Ureter (tissue), 1 donor: ENCODE measurements around the gene DSG3. TPM values are rescaled to one million over a fixed set of nuclear protein-coding genes. Genes with fewer than 3 reads are reported as not detected.

ENCODE experiments used
- total RNA-seq: library from RNA; stranded (reverse); gene quantifications from one replicate; pipeline ENCODE4 v1.2.4, GENCODE V29; 2023
- donor health status: DM: yes; HTN: yes; CAD: no.

DSG3 gene
- total RNA-seq, 1 donor from 2014 or later, result 0.05 TPM

Other genes starting within 250 kb of the DSG3 start
- gene DSG1, start 129.6 kb upstream of the DSG3 start, total RNA-seq, result 0.13 TPM
- gene DSG4, start 71.0 kb upstream of the DSG3 start, total RNA-seq, result not detected
- gene DSG2, start 50.4 kb downstream of the DSG3 start, total RNA-seq, result 93.1 TPM
- gene TTR, start 144.1 kb downstream of the DSG3 start, total RNA-seq, result 0.55 TPM
- 8.9 TPM for gene B4GALT6, start 236.8 kb downstream of the DSG3 start, total RNA-seq